GM12878 (cell line): ENCODE measurements around the gene CACYBP. TPM values are rescaled to one million over a fixed set of nuclear protein-coding genes. Genes with fewer than 3 reads are reported as not detected.

Experiments used
- CBFB ChIP-seq: IDR thresholded peaks from 2 replicates; pipeline ENCODE4 v1.6.1; 2016; ENCODE audit warnings: antibody characterized with exemption, low read depth
- CTCF ChIP-seq, 3 experiments: IDR thresholded peaks in 2 of 3; conservative IDR thresholded peaks in 1 of 3; 2 replicates each; pipeline ENCODE4 v1.5.1; 2011; ENCODE audit warnings: low read depth in 3 of 3, low read length in 3 of 3, mild to moderate bottlenecking in 3 of 3, control low read depth in 2 of 3, moderate library complexity in 2 of 3, inconsistent platforms in 1 of 3, mixed read lengths in 1 of 3; ENCODE audit not compliant: control insufficient read depth in 2 of 3, insufficient read depth in 1 of 3; ENCODE audit errors: extremely low read depth in 1 of 3
- ETV6 ChIP-seq, 2 experiments: fragments of 450-650 bp in 1 of 2; IDR thresholded peaks in 1 of 2; conservative IDR thresholded peaks in 1 of 2; 2 replicates each; pipeline ENCODE4 v1.6.1; 2014; ENCODE audit warnings: antibody characterized with exemption in 1 of 2, borderline replicate concordance in 1 of 2, low read depth in 1 of 2, mild to moderate bottlenecking in 1 of 2, moderate library complexity in 1 of 2
- NBN ChIP-seq: fragments of 450-650 bp; IDR thresholded peaks from 2 replicates; pipeline ENCODE4 v1.6.1; 2016
- RAD51 ChIP-seq: fragments of 450-650 bp; IDR thresholded peaks from 2 replicates; pipeline ENCODE4 v1.6.1; 2016; ENCODE audit warnings: moderate library complexity, mild to moderate bottlenecking, inconsistent platforms
- RCOR1 ChIP-seq: conservative IDR thresholded peaks from 2 replicates; pipeline ENCODE4 v1.6.1; 2012; ENCODE audit warnings: low read depth, low read length, improper control_type of control experiment
- RFX5 ChIP-seq: IDR thresholded peaks from 2 replicates; pipeline ENCODE4 v1.6.1; 2011; ENCODE audit warnings: low read depth, low read length, improper control_type of control experiment
- SKIL ChIP-seq: fragments of 450-650 bp; IDR thresholded peaks from 2 replicates; pipeline ENCODE4 v1.6.1; 2017; ENCODE audit warnings: mild to moderate bottlenecking, low read depth, inconsistent platforms; ENCODE audit not compliant: poor library complexity, severe bottlenecking
- SUPT20H ChIP-seq: IDR thresholded peaks from 2 replicates; pipeline ENCODE4 v1.6.1; 2011; ENCODE audit warnings: low read depth, mild to moderate bottlenecking, low read length, moderate library complexity, borderline replicate concordance; ENCODE audit not compliant: control insufficient read depth
- TARDBP ChIP-seq: IDR thresholded peaks from 2 replicates; pipeline ENCODE4 v1.6.1; 2016; ENCODE audit warnings: borderline replicate concordance
- polyA plus RNA-seq, 11 experiments: library from polyadenylated mRNA; depleted of rRNA in 4 of 11; unstranded in 6 of 11; stranded (reverse) in 5 of 11; fragments of >200 nt; fragmentation: Nextera tagmentation in 4 of 11; fragmentation: Illumina TruSeq in 1 of 11; extraction: Ambion mirVana in 4 of 11; extraction: Trizol in 1 of 11; gene quantifications; 1 replicate in 1 of 11; 2 replicates in 10 of 11; pipeline versions ENCODE4 v1.2.1 to v1.2.3, GENCODE V29; 2011 to 2016; ENCODE audit warnings: inconsistent platforms in 2 of 11, missing spikeins in 2 of 11, low read depth in 1 of 11
- total RNA-seq, 4 experiments: library from RNA; depleted of rRNA in 3 of 4; stranded (reverse); fragments of >200 nt in 3 of 4; fragmentation: Illumina TruSeq in 1 of 4; extraction: Trizol in 1 of 4; gene quantifications; 2 replicates each; pipeline versions ENCODE4 v1.2.1 to v1.2.3, GENCODE V29; 2013 to 2021

Gene CACYBP
- total and polyA plus RNA-seq, 10 of the 15 experiments (the other 5 are each of a cell fraction or from before 2014, with no cell fraction given), result 77.7 to 488 (median 218) TPM

- no peak for TF ChIP-seq SUPT20H
- TF ChIP-seq NBN, result no peak
- TF ChIP-seq ETV6 (conservative IDR thresholded peaks at IDR 0.05 in 1 of 2, IDR thresholded peaks at IDR 0.05 in 1 of 2; ENCODE audit: borderline replicate concordance in 1 of 2, low read depth in 1 of 2), result no peak
- TF ChIP-seq TARDBP, result no peak
- TF ChIP-seq RAD51, result no peak
- TF ChIP-seq RFX5, result no peak
- no peak for TF ChIP-seq RCOR1
- TF ChIP-seq CTCF (IDR thresholded peaks at IDR 0.05 in 2 of 3, conservative IDR thresholded peaks at IDR 0.05 in 1 of 3; ENCODE audit: control insufficient read depth in 2 of 3, extremely low read depth in 1 of 3, insufficient read depth in 1 of 3, low read depth in 3 of 3, low read length in 3 of 3), result no peak
- TF ChIP-seq CBFB, result no peak
- TF ChIP-seq SKIL, result no peak
These were observed at the start of gene CACYBP (continued) for GRCh38 chr1:174999936-175000696.
